ENCODE results near the gene YES1.

YES1 gene

DNA sequence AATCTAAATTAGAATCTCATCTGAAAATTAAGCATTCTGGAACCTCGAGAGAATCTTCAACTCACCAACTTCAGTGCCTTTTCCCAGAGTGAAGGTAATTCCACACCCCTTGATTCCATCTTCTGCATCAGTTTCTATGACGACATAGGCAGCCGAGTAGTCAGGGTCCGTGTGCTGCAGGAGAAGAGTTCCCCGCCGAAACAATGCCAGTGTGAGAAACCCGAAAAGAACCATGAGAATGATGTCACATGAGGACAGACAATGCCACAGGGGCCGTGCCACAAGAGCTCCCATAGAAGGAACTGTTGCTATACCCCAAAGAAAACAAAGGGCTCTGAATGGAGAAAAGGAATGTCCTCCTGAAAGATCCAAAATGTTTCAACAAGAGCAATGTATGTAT, 105.6 kb downstream of the YES1 start (continued):
- TF ChIP-seq, protein P1, sequence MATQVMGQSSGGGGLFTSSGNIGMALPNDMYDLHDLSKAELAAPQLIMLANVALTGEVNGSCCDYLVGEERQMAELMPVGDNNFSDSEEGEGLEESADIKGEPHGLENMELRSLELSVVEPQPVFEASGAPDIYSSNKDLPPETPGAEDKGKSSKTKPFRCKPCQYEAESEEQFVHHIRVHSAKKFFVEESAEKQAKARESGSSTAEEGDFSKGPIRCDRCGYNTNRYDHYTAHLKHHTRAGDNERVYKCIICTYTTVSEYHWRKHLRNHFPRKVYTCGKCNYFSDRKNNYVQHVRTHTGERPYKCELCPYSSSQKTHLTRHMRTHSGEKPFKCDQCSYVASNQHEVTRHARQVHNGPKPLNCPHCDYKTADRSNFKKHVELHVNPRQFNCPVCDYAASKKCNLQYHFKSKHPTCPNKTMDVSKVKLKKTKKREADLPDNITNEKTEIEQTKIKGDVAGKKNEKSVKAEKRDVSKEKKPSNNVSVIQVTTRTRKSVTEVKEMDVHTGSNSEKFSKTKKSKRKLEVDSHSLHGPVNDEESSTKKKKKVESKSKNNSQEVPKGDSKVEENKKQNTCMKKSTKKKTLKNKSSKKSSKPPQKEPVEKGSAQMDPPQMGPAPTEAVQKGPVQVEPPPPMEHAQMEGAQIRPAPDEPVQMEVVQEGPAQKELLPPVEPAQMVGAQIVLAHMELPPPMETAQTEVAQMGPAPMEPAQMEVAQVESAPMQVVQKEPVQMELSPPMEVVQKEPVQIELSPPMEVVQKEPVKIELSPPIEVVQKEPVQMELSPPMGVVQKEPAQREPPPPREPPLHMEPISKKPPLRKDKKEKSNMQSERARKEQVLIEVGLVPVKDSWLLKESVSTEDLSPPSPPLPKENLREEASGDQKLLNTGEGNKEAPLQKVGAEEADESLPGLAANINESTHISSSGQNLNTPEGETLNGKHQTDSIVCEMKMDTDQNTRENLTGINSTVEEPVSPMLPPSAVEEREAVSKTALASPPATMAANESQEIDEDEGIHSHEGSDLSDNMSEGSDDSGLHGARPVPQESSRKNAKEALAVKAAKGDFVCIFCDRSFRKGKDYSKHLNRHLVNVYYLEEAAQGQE (tag by site-specific recombination; IDR thresholded peaks at IDR 0.05), result no peak
- TF ChIP-seq ZBTB21 (tag by site-specific recombination; IDR thresholded peaks at IDR 0.05) (no peak), HOXA7 (CRISPR knock-in tag; IDR thresholded peaks at IDR 0.05; ENCODE audit: borderline replicate concordance) (no peak), ZNF501 (tag by site-specific recombination; IDR thresholded peaks at IDR 0.05) (no peak), ZNF335 (tag by site-specific recombination; conservative IDR thresholded peaks at IDR 0.05) (no peak), ZNF266 (tag by site-specific recombination; IDR thresholded peaks at IDR 0.05; ENCODE audit: low read depth) (no peak), ZNF777 (tag by site-specific recombination; IDR thresholded peaks at IDR 0.05; ENCODE audit: borderline replicate concordance) (no peak), ZNF549 (tag by site-specific recombination; IDR thresholded peaks at IDR 0.05) (no peak), MZF1 (tag by site-specific recombination; IDR thresholded peaks at IDR 0.05; ENCODE audit: borderline replicate concordance) (no peak)
- TF ChIP-seq, protein P2, sequence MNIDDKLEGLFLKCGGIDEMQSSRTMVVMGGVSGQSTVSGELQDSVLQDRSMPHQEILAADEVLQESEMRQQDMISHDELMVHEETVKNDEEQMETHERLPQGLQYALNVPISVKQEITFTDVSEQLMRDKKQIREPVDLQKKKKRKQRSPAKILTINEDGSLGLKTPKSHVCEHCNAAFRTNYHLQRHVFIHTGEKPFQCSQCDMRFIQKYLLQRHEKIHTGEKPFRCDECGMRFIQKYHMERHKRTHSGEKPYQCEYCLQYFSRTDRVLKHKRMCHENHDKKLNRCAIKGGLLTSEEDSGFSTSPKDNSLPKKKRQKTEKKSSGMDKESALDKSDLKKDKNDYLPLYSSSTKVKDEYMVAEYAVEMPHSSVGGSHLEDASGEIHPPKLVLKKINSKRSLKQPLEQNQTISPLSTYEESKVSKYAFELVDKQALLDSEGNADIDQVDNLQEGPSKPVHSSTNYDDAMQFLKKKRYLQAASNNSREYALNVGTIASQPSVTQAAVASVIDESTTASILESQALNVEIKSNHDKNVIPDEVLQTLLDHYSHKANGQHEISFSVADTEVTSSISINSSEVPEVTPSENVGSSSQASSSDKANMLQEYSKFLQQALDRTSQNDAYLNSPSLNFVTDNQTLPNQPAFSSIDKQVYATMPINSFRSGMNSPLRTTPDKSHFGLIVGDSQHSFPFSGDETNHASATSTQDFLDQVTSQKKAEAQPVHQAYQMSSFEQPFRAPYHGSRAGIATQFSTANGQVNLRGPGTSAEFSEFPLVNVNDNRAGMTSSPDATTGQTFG (tag by site-specific recombination; IDR thresholded peaks at IDR 0.05; ENCODE audit: borderline replicate concordance), result no peak

DNA sequence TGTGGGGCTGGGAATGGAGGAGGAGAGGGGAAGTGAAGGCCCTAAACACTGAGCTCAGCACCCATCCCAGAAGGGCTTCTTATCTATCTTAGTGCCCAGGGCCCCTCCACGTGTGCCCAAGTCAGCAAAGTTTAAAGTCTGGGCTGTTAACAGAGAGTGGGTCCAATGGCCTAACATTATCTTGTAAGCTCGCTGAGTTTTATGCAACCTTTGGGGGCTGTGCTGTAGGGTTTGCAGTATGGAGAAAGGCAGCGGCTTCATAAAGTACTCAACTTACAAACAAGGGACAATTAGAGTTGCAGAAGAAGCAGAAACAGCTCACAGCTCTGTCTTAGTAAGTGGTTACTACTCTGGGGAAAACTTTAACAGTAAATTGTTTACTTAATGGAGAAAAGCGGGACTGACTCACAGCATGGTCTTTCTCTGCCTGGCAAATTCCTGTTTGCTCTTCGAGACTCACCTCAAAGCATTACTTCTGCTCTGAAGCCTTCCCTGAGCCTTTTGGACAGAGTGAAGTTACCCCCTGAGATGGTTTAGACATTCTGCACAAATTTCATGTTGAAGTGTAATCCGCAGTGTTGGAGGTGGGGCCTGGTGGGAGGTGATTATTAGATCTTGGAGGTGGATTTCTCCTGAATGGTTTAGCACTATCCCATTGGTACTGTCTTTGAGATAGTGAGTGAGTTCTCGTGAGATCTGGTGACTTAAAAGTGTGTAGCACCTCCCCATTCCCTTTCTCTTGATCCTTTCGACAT, 108.7 kb downstream of the YES1 start:
- ChIA-PET CTCF (interaction anchor here (0.7 to 1.9 kb wide), 5 partner anchors 9 to 1538 kb away, joined by 3 to 8 read pairs (median 5); partner anchors contain the start of gene ENOSF1), POLR2A (interaction anchor here (1.0 kb wide), 1 partner anchor 9 kb away, joined by 4 read pairs; the partner anchor contains the start of gene ENOSF1)
- peaks cover 21% of the 10 kb centered on the region for H3K4me1 ChIP-seq (ENCODE audit: control insufficient read depth, insufficient read depth, low read length)
- H3K4me3 ChIP-seq (ENCODE audit: low read depth, low read length), result no peak overlapping the region
- no peaks in the 10 kb centered on the region for H3K9me3 ChIP-seq (ENCODE audit: control insufficient read depth, insufficient read depth, low read depth, low read length)
- peaks cover 4 to 11% of the 10 kb centered on the region in 2 experiments for H3K36me3 ChIP-seq (ENCODE audit: control insufficient read depth in 2 of 2, insufficient read depth in 1 of 2, low read length in 2 of 2)
- H3K27ac ChIP-seq (ENCODE audit: extremely low read depth, low read depth, low read length), result peak overlapping the region; percentile 72
- TF ChIP-seq ZNF629 (tag by site-specific recombination; IDR thresholded peaks at IDR 0.05), result 0 out of 2 replicates have a peak, but pooled peaks have one; percentile 14
- TF ChIP-seq, protein P3, sequence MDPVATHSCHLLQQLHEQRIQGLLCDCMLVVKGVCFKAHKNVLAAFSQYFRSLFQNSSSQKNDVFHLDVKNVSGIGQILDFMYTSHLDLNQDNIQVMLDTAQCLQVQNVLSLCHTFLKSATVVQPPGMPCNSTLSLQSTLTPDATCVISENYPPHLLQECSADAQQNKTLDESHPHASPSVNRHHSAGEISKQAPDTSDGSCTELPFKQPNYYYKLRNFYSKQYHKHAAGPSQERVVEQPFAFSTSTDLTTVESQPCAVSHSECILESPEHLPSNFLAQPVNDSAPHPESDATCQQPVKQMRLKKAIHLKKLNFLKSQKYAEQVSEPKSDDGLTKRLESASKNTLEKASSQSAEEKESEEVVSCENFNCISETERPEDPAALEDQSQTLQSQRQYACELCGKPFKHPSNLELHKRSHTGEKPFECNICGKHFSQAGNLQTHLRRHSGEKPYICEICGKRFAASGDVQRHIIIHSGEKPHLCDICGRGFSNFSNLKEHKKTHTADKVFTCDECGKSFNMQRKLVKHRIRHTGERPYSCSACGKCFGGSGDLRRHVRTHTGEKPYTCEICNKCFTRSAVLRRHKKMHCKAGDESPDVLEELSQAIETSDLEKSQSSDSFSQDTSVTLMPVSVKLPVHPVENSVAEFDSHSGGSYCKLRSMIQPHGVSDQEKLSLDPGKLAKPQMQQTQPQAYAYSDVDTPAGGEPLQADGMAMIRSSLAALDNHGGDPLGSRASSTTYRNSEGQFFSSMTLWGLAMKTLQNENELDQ (tag by site-specific recombination; IDR thresholded peaks at IDR 0.05; ENCODE audit: low read depth), result no peak
- 0 out of 2 replicates have a peak, but pooled peaks have one; percentile 18 for TF ChIP-seq ZFHX2 (tag by site-specific recombination; conservative IDR thresholded peaks at IDR 0.05)
- peak; percentile 56; the same call in 1 of the 2 replicates for TF ChIP-seq PRDM1 (tag by site-specific recombination; IDR thresholded peaks at IDR 0.05)
- TF ChIP-seq, protein P4, sequence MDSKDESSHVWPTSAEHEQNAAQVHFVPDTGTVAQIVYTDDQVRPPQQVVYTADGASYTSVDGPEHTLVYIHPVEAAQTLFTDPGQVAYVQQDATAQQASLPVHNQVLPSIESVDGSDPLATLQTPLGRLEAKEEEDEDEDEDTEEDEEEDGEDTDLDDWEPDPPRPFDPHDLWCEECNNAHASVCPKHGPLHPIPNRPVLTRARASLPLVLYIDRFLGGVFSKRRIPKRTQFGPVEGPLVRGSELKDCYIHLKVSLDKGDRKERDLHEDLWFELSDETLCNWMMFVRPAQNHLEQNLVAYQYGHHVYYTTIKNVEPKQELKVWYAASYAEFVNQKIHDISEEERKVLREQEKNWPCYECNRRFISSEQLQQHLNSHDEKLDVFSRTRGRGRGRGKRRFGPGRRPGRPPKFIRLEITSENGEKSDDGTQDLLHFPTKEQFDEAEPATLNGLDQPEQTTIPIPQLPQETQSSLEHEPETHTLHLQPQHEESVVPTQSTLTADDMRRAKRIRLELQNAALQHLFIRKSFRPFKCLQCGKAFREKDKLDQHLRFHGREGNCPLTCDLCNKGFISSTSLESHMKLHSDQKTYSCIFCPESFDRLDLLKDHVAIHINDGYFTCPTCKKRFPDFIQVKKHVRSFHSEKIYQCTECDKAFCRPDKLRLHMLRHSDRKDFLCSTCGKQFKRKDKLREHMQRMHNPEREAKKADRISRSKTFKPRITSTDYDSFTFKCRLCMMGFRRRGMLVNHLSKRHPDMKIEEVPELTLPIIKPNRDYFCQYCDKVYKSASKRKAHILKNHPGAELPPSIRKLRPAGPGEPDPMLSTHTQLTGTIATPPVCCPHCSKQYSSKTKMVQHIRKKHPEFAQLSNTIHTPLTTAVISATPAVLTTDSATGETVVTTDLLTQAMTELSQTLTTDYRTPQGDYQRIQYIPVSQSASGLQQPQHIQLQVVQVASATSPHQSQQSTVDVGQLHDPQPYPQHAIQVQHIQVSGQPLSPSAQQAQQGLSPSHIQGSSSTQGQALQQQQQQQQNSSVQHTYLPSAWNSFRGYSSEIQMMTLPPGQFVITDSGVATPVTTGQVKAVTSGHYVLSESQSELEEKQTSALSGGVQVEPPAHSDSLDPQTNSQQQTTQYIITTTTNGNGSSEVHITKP (tag by site-specific recombination; IDR thresholded peaks at IDR 0.05), result peak; percentile 93
- no peak for TF ChIP-seq ZFP69B (tag by site-specific recombination; IDR thresholded peaks at IDR 0.05)
- TF ChIP-seq ZNF76 (tag by site-specific recombination; IDR thresholded peaks at IDR 0.05; ENCODE audit: borderline replicate concordance, low read depth), result no peak
- TF ChIP-seq HOXC10 (CRISPR knock-in tag; IDR thresholded peaks at IDR 0.05), result no peak
- TF ChIP-seq, protein P5, sequence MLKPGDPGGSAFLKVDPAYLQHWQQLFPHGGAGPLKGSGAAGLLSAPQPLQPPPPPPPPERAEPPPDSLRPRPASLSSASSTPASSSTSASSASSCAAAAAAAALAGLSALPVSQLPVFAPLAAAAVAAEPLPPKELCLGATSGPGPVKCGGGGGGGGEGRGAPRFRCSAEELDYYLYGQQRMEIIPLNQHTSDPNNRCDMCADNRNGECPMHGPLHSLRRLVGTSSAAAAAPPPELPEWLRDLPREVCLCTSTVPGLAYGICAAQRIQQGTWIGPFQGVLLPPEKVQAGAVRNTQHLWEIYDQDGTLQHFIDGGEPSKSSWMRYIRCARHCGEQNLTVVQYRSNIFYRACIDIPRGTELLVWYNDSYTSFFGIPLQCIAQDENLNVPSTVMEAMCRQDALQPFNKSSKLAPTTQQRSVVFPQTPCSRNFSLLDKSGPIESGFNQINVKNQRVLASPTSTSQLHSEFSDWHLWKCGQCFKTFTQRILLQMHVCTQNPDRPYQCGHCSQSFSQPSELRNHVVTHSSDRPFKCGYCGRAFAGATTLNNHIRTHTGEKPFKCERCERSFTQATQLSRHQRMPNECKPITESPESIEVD (tag by site-specific recombination; IDR thresholded peaks at IDR 0.05), result peak; percentile 50
- no peak for TF ChIP-seq TCF7L2 (IDR thresholded peaks at IDR 0.05; ENCODE audit: borderline replicate concordance, low read depth, low read length)
- TF ChIP-seq ZNF768 (tag by site-specific recombination; IDR thresholded peaks at IDR 0.05), result no peak
- TF ChIP-seq ZNF174 (tag by site-specific recombination; IDR thresholded peaks at IDR 0.05), result no peak
